Bronchial epithelial cell (primary cell): ENCODE results near the gene CSRP3. TPM values are rescaled to one million over a fixed set of nuclear protein-coding genes. Genes with fewer than 3 reads are reported as not detected.

Experiments
- DNase-seq: peaks from one replicate; pipeline ENCODE4 v3.0.0-alpha.2; 2010; ENCODE audit warnings: low read depth
- FAIRE-seq: peaks from 2 replicates; lab custom pipeline; 2011; peaks lifted over from hg19 to GRCh38; lab: Jason Lieb, UNC
- H3K27me3 ChIP-seq: 2 replicates; pipeline ENCODE4 v1.5.1; 2011; ENCODE audit warnings: low read length; ENCODE audit not compliant: control insufficient read depth, insufficient read depth
- H3K36me3 ChIP-seq: 2 replicates; pipeline ENCODE4 v1.5.1; 2011; ENCODE audit warnings: low read length; ENCODE audit not compliant: control insufficient read depth, insufficient read depth
- H3K4me3 ChIP-seq: 2 replicates; pipeline ENCODE4 v1.5.1; 2011; ENCODE audit warnings: mild to moderate bottlenecking, low read depth, low read length, control low read depth
- total RNA-seq: library from RNA; depleted of rRNA; stranded (reverse); fragments of >200 nt; gene quantifications from 2 replicates; pipeline ENCODE4 v1.2.1, GENCODE V29; 2014
- TF ChIP-seq, protein P1 (sequence below): IDR thresholded peaks from 2 replicates; pipeline ENCODE4 v1.5.1; 2011; ENCODE audit warnings: mild to moderate bottlenecking, moderate library complexity, low read length, control low read depth, inconsistent platforms; ENCODE audit not compliant: insufficient read depth, severe bottlenecking

CSRP3 gene
- total RNA-seq, 1 donor from 2014 or later: not detected

DNA sequence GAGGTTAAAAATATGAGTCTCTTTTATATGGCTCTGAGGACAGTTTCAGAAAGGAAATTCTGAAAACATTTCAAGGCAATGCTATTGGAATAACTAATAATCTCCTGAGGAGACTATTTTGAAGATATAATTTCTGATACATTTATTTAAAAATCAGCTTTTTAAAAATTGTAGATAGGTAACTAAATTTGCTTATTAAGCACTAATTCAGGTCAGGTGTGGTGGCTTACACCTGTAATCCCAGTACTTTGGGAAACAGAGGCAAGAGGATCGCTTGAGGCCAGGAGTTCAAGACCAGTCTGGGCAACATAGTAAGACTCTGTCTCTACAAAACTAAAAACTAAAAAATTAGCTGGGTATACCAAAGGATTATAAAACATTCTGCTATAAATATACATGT lies 67.8 kb downstream of the CSRP3 start:
- no peak for FAIRE-seq
- H3K36me3 ChIP-seq: no peaks in the 10 kb centered on the region
- H3K4me3 ChIP-seq: no peak overlapping the region
- DNase-seq: no peak
- no peaks in the 10 kb centered on the region for H3K27me3 ChIP-seq
- TF ChIP-seq, protein P1, sequence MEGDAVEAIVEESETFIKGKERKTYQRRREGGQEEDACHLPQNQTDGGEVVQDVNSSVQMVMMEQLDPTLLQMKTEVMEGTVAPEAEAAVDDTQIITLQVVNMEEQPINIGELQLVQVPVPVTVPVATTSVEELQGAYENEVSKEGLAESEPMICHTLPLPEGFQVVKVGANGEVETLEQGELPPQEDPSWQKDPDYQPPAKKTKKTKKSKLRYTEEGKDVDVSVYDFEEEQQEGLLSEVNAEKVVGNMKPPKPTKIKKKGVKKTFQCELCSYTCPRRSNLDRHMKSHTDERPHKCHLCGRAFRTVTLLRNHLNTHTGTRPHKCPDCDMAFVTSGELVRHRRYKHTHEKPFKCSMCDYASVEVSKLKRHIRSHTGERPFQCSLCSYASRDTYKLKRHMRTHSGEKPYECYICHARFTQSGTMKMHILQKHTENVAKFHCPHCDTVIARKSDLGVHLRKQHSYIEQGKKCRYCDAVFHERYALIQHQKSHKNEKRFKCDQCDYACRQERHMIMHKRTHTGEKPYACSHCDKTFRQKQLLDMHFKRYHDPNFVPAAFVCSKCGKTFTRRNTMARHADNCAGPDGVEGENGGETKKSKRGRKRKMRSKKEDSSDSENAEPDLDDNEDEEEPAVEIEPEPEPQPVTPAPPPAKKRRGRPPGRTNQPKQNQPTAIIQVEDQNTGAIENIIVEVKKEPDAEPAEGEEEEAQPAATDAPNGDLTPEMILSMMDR: no peak

Other genes with a start within 250 kb of the CSRP3 start
- not detected in 2 replicates for gene MRGPRX2, start 141.3 kb downstream of the CSRP3 start, total RNA-seq
- 21.6 and 34.4 TPM in 2 replicates for gene ZDHHC13, start 84.8 kb downstream of the CSRP3 start, total RNA-seq
- 0.26 TPM in 2 replicates for gene E2F8, start 39.0 kb upstream of the CSRP3 start, total RNA-seq